Measurements from ENCODE around the gene KRT78.

Gene KRT78

DNA sequence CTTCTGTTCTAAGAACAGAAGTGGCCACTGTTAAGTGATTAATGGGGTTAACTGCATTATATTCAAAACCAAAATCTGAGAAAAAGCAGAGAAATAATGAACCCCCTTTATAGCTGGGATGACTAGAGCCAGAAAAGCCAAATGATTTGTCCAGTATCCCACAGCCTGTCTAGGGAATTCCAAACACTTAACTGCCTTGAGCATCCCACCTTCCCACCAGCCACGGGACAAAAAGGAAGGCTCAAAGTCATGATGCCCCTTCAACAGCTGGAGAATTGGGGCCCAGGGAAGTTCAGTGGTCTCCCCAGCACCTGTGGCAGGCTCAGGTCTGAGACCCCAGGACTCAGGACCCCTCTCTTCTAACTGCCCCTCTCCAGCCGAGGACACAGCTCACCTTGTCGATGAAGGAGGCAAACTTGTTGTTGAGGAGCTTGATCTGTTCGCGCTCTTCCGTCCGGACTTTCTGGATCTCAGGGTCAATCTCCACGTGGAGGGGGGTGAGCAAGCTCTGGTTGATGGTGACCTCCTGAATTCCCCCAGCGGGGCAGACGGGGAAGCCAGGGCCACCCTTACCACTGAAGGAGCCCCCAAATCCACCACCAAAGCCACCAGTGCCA is 35.5 kb downstream of the KRT78 start:
- Histone ChIP-seq H3K36me3 (ENCODE audit: control insufficient read depth, low read length) (no peaks in the 10 kb centered on the region), H3K79me2 (ENCODE audit: control insufficient read depth, low read length) (no peaks in the 10 kb centered on the region), H3K4me1 (ENCODE audit: control insufficient read depth, low read length) (no peaks in the 10 kb centered on the region), H3K4me3 (ENCODE audit: low read length) (no peak overlapping the region), H3K9me2 (replicated peaks; ENCODE audit: control insufficient read depth, low read length) (no peaks in the 10 kb centered on the region), H3F3A (ENCODE audit: control insufficient read depth, insufficient read depth) (no peaks in the 10 kb centered on the region), H3K27me3 (ENCODE audit: control insufficient read depth, low read length) (no peaks in the 10 kb centered on the region), H3K4me2 (ENCODE audit: low read length) (no peak overlapping the region), H4K20me1 (ENCODE audit: control insufficient read depth, insufficient read depth, low read depth, low read length) (no peaks in the 10 kb centered on the region), H3K9me3 (ENCODE audit: control insufficient read depth, insufficient read depth, low read length) (no peaks in the 10 kb centered on the region), H3K27ac (ENCODE audit: low read depth, low read length) (no peak overlapping the region)
- no peak for TF ChIP-seq EZH2phosphoT487 (IDR thresholded peaks at IDR 0.05; ENCODE audit: borderline replicate concordance, low read length)
- TF ChIP-seq, protein P1, sequence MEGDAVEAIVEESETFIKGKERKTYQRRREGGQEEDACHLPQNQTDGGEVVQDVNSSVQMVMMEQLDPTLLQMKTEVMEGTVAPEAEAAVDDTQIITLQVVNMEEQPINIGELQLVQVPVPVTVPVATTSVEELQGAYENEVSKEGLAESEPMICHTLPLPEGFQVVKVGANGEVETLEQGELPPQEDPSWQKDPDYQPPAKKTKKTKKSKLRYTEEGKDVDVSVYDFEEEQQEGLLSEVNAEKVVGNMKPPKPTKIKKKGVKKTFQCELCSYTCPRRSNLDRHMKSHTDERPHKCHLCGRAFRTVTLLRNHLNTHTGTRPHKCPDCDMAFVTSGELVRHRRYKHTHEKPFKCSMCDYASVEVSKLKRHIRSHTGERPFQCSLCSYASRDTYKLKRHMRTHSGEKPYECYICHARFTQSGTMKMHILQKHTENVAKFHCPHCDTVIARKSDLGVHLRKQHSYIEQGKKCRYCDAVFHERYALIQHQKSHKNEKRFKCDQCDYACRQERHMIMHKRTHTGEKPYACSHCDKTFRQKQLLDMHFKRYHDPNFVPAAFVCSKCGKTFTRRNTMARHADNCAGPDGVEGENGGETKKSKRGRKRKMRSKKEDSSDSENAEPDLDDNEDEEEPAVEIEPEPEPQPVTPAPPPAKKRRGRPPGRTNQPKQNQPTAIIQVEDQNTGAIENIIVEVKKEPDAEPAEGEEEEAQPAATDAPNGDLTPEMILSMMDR (IDR thresholded peaks at IDR 0.05; ENCODE audit: low read depth, low read length, poor library complexity, severe bottlenecking), result no peak

DNA sequence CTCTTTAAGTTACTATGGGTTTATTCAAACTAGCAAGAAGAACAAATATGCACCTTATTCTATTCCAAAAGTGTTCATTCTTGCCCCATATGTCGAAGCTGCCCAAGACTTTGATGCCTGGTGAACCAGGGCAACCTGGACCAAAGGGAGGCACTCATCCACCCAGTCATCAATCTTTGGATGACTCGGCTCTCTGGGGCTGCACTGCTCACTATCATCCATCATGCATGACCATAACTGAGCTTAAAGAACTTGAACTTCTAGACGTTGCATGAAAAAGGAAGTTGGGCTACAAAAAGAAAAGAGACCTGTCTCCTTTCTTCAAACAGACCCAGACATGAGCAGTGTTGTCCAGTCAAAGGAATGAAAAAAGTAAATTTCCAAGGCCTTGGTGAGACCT is 36.0 kb downstream of the KRT78 start:
- Histone ChIP-seq H3K4me2 (ENCODE audit: low read length) (no peak overlapping the region), H3K9me3 (ENCODE audit: control insufficient read depth, insufficient read depth, low read length) (no peaks in the 10 kb centered on the region), H3F3A (ENCODE audit: control insufficient read depth, insufficient read depth) (no peaks in the 10 kb centered on the region), H3K4me1 (ENCODE audit: control insufficient read depth, low read length) (no peaks in the 10 kb centered on the region), H3K4me3 (ENCODE audit: low read length) (no peak overlapping the region), H3K36me3 (ENCODE audit: control insufficient read depth, low read length) (no peaks in the 10 kb centered on the region), H3K27ac (ENCODE audit: low read depth, low read length) (no peak overlapping the region), H3K9me2 (replicated peaks; ENCODE audit: control insufficient read depth, low read length) (no peaks in the 10 kb centered on the region), H3K79me2 (ENCODE audit: control insufficient read depth, low read length) (no peaks in the 10 kb centered on the region), H3K27me3 (ENCODE audit: control insufficient read depth, low read length) (no peaks in the 10 kb centered on the region), H4K20me1 (ENCODE audit: control insufficient read depth, insufficient read depth, low read depth, low read length) (no peaks in the 10 kb centered on the region)
- TF ChIP-seq, protein P1 (IDR thresholded peaks at IDR 0.05; ENCODE audit: low read depth, low read length, poor library complexity, severe bottlenecking), result no peak
- no peak for TF ChIP-seq EZH2phosphoT487 (IDR thresholded peaks at IDR 0.05; ENCODE audit: borderline replicate concordance, low read length)

DNA sequence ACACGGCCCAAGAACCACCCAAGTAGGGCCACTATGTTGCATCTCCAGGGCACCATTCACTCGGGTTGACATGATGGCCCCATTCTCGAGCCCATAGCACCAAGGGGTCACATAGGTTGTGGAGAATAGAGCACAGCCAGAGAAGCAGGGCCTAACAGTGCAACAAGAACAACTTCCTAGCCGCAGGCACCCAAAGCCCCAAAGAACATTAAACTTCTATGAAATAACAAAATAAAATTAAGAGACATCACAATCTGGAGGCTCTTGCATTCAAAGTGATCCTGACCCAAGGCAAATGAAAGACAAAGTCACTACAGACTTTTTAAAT is 36.8 kb downstream of the KRT78 start:
- Histone ChIP-seq H3K36me3 (ENCODE audit: control insufficient read depth, low read length) (no peaks in the 10 kb centered on the region), H3K9me2 (replicated peaks; ENCODE audit: control insufficient read depth, low read length) (no peaks in the 10 kb centered on the region), H3K27ac (ENCODE audit: low read depth, low read length) (no peak overlapping the region), H3K9me3 (ENCODE audit: control insufficient read depth, insufficient read depth, low read length) (no peaks in the 10 kb centered on the region), H4K20me1 (ENCODE audit: control insufficient read depth, insufficient read depth, low read depth, low read length) (no peaks in the 10 kb centered on the region), H3F3A (ENCODE audit: control insufficient read depth, insufficient read depth) (no peaks in the 10 kb centered on the region), H3K79me2 (ENCODE audit: control insufficient read depth, low read length) (no peaks in the 10 kb centered on the region), H3K4me1 (ENCODE audit: control insufficient read depth, low read length) (no peaks in the 10 kb centered on the region), H3K4me3 (ENCODE audit: low read length) (no peak overlapping the region), H3K27me3 (ENCODE audit: control insufficient read depth, low read length) (no peaks in the 10 kb centered on the region), H3K4me2 (ENCODE audit: low read length) (no peak overlapping the region)
- TF ChIP-seq, protein P1 (IDR thresholded peaks at IDR 0.05; ENCODE audit: low read depth, low read length, poor library complexity, severe bottlenecking), result no peak
- no peak for TF ChIP-seq EZH2phosphoT487 (IDR thresholded peaks at IDR 0.05; ENCODE audit: borderline replicate concordance, low read length)
